Gastrocnemius medialis (tissue), 4 donors: ENCODE results near the gene FAM98C.

Experiments
- CTCF ChIP-seq, 5 experiments: fragments of 450-650 bp in 3 of 5; fragments of 200-600 bp in 2 of 5; sonication (generic) in 2 of 5; IDR thresholded peaks in 4 of 5; conservative IDR thresholded peaks in 1 of 5; 1 replicate in 4 of 5; 2 replicates in 1 of 5; pipeline ENCODE4 v1.5.1; 2016 to 2019; ENCODE audit warnings: antibody characterized with exemption in 5 of 5, mild to moderate bottlenecking in 3 of 5, moderate library complexity in 3 of 5
- POLR2A ChIP-seq, 2 donors: fragments of 450-650 bp; IDR thresholded peaks; one replicate each; pipeline ENCODE4 v1.6.1; 2017; ENCODE audit warnings: antibody characterized with exemption in 2 of 2, mild to moderate bottlenecking in 2 of 2, moderate library complexity in 2 of 2

GRCh38 chr19:38370299-38370698, 32.6 kb upstream of the FAM98C start:
- TF ChIP-seq CTCF (IDR thresholded peaks at IDR 0.05 in 4 of 5, conservative IDR thresholded peaks at IDR 0.05 in 1 of 5) (no peak), POLR2A (IDR thresholded peaks at IDR 0.05) (no peak)
